ENCODE results near the gene LRIT2. TPM values are rescaled to one million over a fixed set of nuclear protein-coding genes. Genes with fewer than 3 reads are reported as not detected.
"Not testable (repeated sequence)": the region's sequence is repeated elsewhere in the genome, so short reads cannot be mapped to it uniquely, and the experiment has no call there.

The LRIT2 gene
- polyA plus RNA-seq, 3 donors: not detected

- DNase-seq (ENCODE audit: low read depth in 3 of 3, low spot score in 2 of 3): no peak
Observed at GRCh38 chr10:84188815-84189214, 36.5 kb downstream of the LRIT2 start.

DNA sequence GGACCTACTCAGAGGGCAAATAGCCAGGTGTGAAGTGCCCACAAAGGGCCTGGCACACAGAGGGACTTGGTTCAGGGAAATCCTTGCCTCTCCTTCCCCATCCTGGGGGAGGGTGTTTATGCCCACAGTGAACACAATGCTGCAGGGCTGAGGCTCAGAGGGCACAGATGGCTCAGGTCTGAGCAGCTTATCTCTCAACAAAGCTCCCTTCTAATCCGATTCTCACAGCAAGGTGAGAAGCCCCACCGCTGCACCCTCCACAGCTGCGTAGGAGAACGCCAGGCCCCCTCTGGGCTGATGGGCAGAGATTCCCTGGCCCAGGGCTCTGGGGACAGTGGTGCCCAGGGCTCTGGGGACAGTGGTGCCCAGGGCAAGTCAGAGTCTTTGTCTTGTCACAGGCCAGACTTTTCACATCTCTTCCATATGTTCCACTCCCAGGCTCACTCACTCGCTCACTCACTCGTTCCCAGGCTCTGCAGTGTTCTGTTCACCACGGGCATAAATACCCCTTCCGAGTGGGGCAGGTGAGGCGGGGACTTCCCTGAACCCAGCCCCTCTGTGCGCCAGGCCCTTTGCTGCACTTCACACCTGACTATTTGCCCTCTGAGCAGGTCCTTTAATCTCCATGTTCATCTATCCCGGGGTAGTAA is 39.7 kb downstream of the LRIT2 start:
- no peak for DNase-seq (ENCODE audit: low read depth in 3 of 3, low spot score in 2 of 3)

- no peak for DNase-seq (ENCODE audit: low read depth in 3 of 3, low spot score in 2 of 3)
Observed at GRCh38 chr10:84184517-84184916, 40.8 kb downstream of the LRIT2 start.

GRCh38 chr10:84181631-84182030 is 43.7 kb downstream of the LRIT2 start:
- no peak for DNase-seq (ENCODE audit: low read depth in 3 of 3, low spot score in 2 of 3)

DNA sequence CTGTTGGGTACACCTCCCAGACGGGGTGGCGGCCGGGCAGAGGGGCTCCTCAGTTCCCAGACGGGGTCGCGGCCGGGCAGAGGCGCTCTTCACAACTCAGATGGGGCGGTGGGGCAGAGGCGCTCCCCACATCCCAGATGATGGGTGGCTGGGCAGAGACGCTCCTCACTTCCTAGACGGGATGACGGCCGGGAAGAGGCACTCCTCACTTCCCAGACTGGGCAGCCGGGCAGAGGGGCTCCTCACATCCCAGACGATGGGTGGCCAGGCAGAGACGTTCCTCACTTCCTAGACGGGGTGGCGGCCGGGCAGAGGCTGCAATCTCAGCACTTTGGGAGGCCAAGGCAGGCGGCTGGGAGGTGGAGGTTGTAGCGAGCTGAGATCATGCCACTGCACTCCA is 45.0 kb downstream of the LRIT2 start:
- DNase-seq (ENCODE audit: low read depth in 3 of 3, low spot score in 2 of 3): not testable (repeated sequence)

- DNase-seq (ENCODE audit: low read depth in 3 of 3, low spot score in 2 of 3): peak in 2 of 3 donors; percentile 19 to 23
Observed at GRCh38 chr10:84179059-84179710, 46.2 kb downstream of the LRIT2 start.

- no peak for DNase-seq (ENCODE audit: low read depth in 3 of 3, low spot score in 2 of 3)
Observed at GRCh38 chr10:84178160-84178609, 47.2 kb downstream of the LRIT2 start.

GRCh38 chr10:84177541-84178141 is 47.7 kb downstream of the LRIT2 start:
- no peak for DNase-seq (ENCODE audit: low read depth in 3 of 3, low spot score in 2 of 3)

DNA sequence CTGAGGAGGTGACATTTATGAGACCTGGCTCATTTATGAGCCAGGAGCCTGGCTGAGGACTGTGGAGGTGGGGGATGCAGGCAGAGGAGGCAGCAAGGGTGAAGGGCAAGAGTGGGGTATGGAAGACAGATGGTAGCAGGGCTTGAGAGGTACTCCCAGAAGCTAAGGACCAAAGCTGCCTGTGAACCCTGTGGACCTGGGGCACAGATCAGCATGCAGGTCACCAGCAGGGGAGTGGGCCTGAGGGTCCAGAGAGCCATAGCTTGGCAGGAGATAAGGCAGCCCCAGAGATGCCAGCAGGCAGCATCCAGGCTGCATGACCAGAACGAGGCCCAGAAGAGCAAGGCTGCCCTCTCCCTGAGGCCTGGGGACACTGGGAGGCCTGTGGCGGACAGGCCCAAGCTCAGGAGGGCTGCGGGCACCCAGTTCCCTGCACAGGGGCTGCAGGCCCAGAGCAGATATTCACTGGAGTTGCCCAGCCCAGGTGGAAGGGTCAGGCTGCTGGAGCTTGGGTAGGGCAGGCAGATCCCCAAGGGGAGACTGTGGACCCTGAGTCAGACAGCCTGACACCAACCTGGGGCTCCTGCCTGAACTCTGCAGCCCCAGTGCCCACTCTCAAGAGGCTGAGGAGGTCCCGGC is 48.4 kb downstream of the LRIT2 start:
- DNase-seq (ENCODE audit: low read depth in 3 of 3, low spot score in 2 of 3): no peak

- DNase-seq (ENCODE audit: low read depth in 3 of 3, low spot score in 2 of 3): no peak
Observed at GRCh38 chr10:84176351-84176750, 49.0 kb downstream of the LRIT2 start.

GRCh38 chr10:84175436-84175835 is 49.9 kb downstream of the LRIT2 start:
- DNase-seq (ENCODE audit: low read depth in 3 of 3, low spot score in 2 of 3): no peak

DNA sequence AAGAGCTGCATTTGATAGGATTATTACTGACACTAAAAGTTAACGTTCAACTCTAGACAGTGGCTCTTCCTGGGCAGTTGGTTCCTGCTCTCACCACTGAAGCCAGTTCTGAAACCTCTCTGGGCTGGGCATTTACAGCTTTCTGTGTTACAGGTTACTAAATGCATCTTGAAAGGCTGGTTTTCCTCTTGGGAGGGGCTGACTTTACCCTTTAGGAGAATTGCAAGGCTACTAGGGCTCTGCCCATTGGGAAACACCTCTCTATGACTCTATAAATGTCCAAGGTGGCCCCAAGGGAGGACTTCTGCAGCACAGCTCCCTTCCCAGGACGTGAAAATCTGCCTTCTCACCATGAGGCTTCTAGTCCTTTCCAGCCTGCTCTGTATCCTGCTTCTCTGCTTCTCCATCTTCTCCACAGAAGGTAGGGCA is 51.8 kb downstream of the LRIT2 start, which contains the start of gene GPR15LG:
Gene GPR15LG, plus strand, starts transcription at position 301 of the 429 bp plus-strand sequence. Its CDS starts 51 bp downstream, at position 352.
- DNase-seq (ENCODE audit: low read depth in 3 of 3, low spot score in 2 of 3): no peak

GRCh38 chr10:84172467-84173356 is 52.6 kb downstream of the LRIT2 start:
- no peak for DNase-seq (ENCODE audit: low read depth in 3 of 3, low spot score in 2 of 3)

DNA sequence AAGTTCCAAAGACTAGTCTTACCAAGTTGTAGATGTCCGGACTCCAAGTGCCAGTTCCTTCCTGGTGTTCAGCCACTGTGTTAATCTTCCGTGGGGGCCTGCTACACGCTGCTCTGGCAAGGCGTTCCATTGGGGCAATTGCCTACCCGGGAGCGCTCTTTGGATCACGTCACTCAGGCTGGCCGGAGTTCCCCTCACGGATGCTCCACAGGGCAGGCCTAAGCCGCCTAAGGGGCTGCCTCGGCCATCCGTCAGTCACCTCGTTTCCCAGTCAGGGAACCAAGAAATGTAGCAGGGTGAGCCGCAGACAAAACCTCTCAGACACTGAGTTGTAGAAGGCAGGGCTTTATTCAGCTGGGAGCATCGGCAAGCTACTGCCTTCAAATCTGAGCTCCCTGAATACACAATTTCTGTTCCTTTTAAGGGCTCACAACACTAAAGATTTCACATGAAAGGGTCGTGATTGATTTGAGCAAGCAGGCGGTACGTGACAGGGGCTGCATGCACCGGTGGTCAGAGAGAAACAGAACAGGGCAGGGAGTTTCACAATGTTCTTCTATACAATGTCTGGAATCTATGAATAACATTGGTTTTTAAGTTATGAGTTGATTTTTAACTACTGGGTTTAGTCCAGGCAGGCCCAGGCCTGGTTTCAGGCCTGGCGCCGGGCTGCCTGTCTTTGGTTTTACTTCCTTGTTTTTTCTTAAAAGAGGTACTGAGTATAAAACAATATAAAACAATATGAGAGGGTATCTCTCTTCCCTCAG is 53.5 kb downstream of the LRIT2 start:
- not testable (repeated sequence) for DNase-seq (ENCODE audit: low read depth in 3 of 3, low spot score in 2 of 3)

DNA sequence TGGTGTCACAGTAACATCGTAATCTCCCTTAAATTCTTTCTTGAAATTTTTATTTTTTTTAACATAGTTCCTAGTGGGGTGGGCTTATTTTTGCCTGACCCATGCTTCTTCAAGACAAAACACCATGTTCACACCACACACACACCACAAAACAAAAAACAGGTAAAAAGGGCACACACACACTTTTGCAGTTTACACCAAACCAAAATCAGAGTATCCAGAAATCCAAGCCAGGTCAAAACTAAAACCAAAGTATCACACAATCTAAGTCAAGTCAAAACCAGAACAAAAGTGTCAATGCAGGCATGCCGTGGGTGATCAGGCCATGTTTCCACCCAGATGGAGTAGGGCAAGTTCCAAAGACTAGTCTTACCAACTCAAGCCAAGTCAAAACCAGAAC is 54.1 kb downstream of the LRIT2 start:
- not testable (repeated sequence) for DNase-seq (ENCODE audit: low read depth in 3 of 3, low spot score in 2 of 3)

Measured in right renal cortex interstitium (tissue), 3 donors.